Tibial nerve (tissue), 4 donors: Measurements from ENCODE around the gene LRRN2. TPM values are rescaled to one million over a fixed set of nuclear protein-coding genes. Genes with fewer than 3 reads are reported as not detected.
"Not testable (repeated sequence)": the region's sequence is repeated elsewhere in the genome, so short reads cannot be mapped to it uniquely, and the experiment has no call there.

Source experiments
- DNase-seq, 2 donors: peaks; one replicate each; pipeline ENCODE4 v3.0.0-alpha.2; 2019; ENCODE audit warnings: low spot score in 2 of 2
- H3K27ac ChIP-seq, 4 donors: fragments of 200-600 bp; sonication (generic) in 3 of 4; one replicate each; pipeline ENCODE4 v1.5.1; 2017 to 2019; ENCODE audit warnings: mild to moderate bottlenecking in 1 of 4
- H3K27me3 ChIP-seq, 2 donors: fragments of 200-600 bp; sonication (generic) in 1 of 2; one replicate each; pipeline versions ENCODE4 v1.5.1 to v1.6.0; 2017 to 2019
- H3K36me3 ChIP-seq, 3 donors: fragments of 200-600 bp; sonication (generic); one replicate each; pipeline ENCODE4 v1.5.1; 2018 to 2019
- H3K4me1 ChIP-seq, 4 donors: fragments of 200-600 bp; sonication (generic) in 3 of 4; one replicate each; pipeline ENCODE4 v1.5.1; 2017 to 2019
- H3K4me3 ChIP-seq, 4 donors: fragments of 200-600 bp; sonication (generic) in 3 of 4; one replicate each; pipeline ENCODE4 v1.5.1; 2017 to 2019; ENCODE audit warnings: mild to moderate bottlenecking in 1 of 4, moderate library complexity in 1 of 4
- H3K9me3 ChIP-seq, 4 donors: fragments of 200-600 bp; sonication (generic) in 3 of 4; one replicate each; pipeline ENCODE4 v1.5.1; 2017 to 2019
- EP300 ChIP-seq, 2 donors: sonication (generic); formaldehyde crosslinking; IDR thresholded peaks; one replicate each; pipeline ENCODE4 v1.6.1; 2017; ENCODE audit warnings: antibody characterized with exemption in 2 of 2, mild to moderate bottlenecking in 1 of 2
- POLR2A ChIP-seq, 2 donors: fragments of 450-650 bp; IDR thresholded peaks; one replicate each; pipeline ENCODE4 v1.6.1; 2017; ENCODE audit warnings: antibody characterized with exemption in 2 of 2, mild to moderate bottlenecking in 2 of 2, moderate library complexity in 2 of 2
- WGBS, 2 donors: methylation state at CpG; one replicate each; pipeline ENCODE4 v1.1.5; 2018; 5-methylcytosine and 5-hydroxymethylcytosine counted together
- total RNA-seq, 4 donors: library from RNA; depleted of rRNA; stranded (reverse); fragments of >200 nt; gene quantifications; one replicate each; pipeline ENCODE4 v1.1.0, GENCODE V29; 2016
- TF ChIP-seq, protein P1 (sequence below), 5 experiments: fragments of 200-600 bp in 3 of 5; fragments of 450-650 bp in 2 of 5; sonication (generic) in 3 of 5; IDR thresholded peaks; one replicate each; pipeline ENCODE4 v1.5.1; 2016 to 2019; ENCODE audit warnings: antibody characterized with exemption in 5 of 5, mild to moderate bottlenecking in 3 of 5, moderate library complexity in 2 of 5

The LRRN2 gene
- total RNA-seq, 4 donors from 2014 or later, result 3.6 to 22.9 (median 14.5) TPM

- Histone ChIP-seq H3K36me3 (no peaks in the 10 kb centered on the region), H3K27ac (no peak overlapping the region), H3K27me3 (no peaks in the 10 kb centered on the region), H3K4me3 (no peak overlapping the region), H3K4me1 (peaks cover 0 to 25% (median 0%) of the 10 kb centered on the region in 4 donors), H3K9me3 (no peaks in the 10 kb centered on the region)
- WGBS, 2 donors, result 85 to 91% methylated on average over 5 of the region's 5 CpGs
- no peak for TF ChIP-seq EP300 (IDR thresholded peaks at IDR 0.05)
- TF ChIP-seq, protein P1, sequence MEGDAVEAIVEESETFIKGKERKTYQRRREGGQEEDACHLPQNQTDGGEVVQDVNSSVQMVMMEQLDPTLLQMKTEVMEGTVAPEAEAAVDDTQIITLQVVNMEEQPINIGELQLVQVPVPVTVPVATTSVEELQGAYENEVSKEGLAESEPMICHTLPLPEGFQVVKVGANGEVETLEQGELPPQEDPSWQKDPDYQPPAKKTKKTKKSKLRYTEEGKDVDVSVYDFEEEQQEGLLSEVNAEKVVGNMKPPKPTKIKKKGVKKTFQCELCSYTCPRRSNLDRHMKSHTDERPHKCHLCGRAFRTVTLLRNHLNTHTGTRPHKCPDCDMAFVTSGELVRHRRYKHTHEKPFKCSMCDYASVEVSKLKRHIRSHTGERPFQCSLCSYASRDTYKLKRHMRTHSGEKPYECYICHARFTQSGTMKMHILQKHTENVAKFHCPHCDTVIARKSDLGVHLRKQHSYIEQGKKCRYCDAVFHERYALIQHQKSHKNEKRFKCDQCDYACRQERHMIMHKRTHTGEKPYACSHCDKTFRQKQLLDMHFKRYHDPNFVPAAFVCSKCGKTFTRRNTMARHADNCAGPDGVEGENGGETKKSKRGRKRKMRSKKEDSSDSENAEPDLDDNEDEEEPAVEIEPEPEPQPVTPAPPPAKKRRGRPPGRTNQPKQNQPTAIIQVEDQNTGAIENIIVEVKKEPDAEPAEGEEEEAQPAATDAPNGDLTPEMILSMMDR (IDR thresholded peaks at IDR 0.05), result no peak
- TF ChIP-seq POLR2A (IDR thresholded peaks at IDR 0.05), result no peak
- DNase-seq, result no peak
These were observed 51.2 kb downstream of the LRRN2 start for GRCh38 chr1:204634260-204634910.

- H3K4me3 ChIP-seq, result no peak overlapping the region
- H3K27ac ChIP-seq, result no peak overlapping the region
- WGBS, 2 donors, result 51 to 61% methylated on average over 8 of the region's 8 CpGs
- no peaks in the 10 kb centered on the region for H3K9me3 ChIP-seq
- H3K36me3 ChIP-seq, result no peaks in the 10 kb centered on the region
- DNase-seq, result peak; percentile 22 to 36
- TF ChIP-seq POLR2A (IDR thresholded peaks at IDR 0.05) (no peak), EP300 (IDR thresholded peaks at IDR 0.05) (no peak)
- TF ChIP-seq, protein P1 (IDR thresholded peaks at IDR 0.05), result no peak
- H3K4me1 ChIP-seq, result peaks cover 0 to 24% (median 0%) of the 10 kb centered on the region in 4 donors
- no peaks in the 10 kb centered on the region for H3K27me3 ChIP-seq
These were observed 51.9 kb downstream of the LRRN2 start for GRCh38 chr1:204633665-204634064.

GRCh38 chr1:204630132-204630905 lies 55.2 kb downstream of the LRRN2 start:
- Histone ChIP-seq H3K9me3 (no peaks in the 10 kb centered on the region), H3K27me3 (no peaks in the 10 kb centered on the region), H3K4me1 (peaks cover 0 to 8% (median 0%) of the 10 kb centered on the region in 4 donors), H3K27ac (no peak overlapping the region), H3K36me3 (no peaks in the 10 kb centered on the region), H3K4me3 (no peak overlapping the region)
- DNase-seq, result no peak
- WGBS, 2 donors, result 30 to 41% methylated on average over 19 of the region's 19 CpGs
- TF ChIP-seq POLR2A (IDR thresholded peaks at IDR 0.05) (no peak), EP300 (IDR thresholded peaks at IDR 0.05) (no peak)
- TF ChIP-seq, protein P1 (IDR thresholded peaks at IDR 0.05), result no peak

- H3K9me3 ChIP-seq, H3K4me3 ChIP-seq, H3K27me3 ChIP-seq, H3K27ac ChIP-seq, H3K36me3 ChIP-seq, DNase-seq: not testable (repeated sequence)
- 94 to 97% methylated on average over 6 of the region's 6 CpGs for WGBS, 2 donors
- peaks cover 0 to 17% (median 0%) of the 10 kb centered on the region in 4 donors for H3K4me1 ChIP-seq
These were observed 56.1 kb downstream of the LRRN2 start for GRCh38 chr1:204629459-204629858.

GRCh38 chr1:204628868-204629267 lies 56.7 kb downstream of the LRRN2 start:
- Histone ChIP-seq H3K9me3 (no peaks in the 10 kb centered on the region), H3K27ac (no peak overlapping the region), H3K36me3 (no peaks in the 10 kb centered on the region), H3K4me1 (peaks cover 0 to 20% (median 0%) of the 10 kb centered on the region in 4 donors), H3K27me3 (no peaks in the 10 kb centered on the region), H3K4me3 (no peak overlapping the region)
- TF ChIP-seq EP300 (IDR thresholded peaks at IDR 0.05) (no peak), POLR2A (IDR thresholded peaks at IDR 0.05) (no peak)
- TF ChIP-seq, protein P1 (IDR thresholded peaks at IDR 0.05), result no peak
- DNase-seq, result no peak
- WGBS, 2 donors, result 90 to 94% methylated on average over 3 of the region's 3 CpGs
